ENCODE measurements around the gene AHCY.

DNA sequence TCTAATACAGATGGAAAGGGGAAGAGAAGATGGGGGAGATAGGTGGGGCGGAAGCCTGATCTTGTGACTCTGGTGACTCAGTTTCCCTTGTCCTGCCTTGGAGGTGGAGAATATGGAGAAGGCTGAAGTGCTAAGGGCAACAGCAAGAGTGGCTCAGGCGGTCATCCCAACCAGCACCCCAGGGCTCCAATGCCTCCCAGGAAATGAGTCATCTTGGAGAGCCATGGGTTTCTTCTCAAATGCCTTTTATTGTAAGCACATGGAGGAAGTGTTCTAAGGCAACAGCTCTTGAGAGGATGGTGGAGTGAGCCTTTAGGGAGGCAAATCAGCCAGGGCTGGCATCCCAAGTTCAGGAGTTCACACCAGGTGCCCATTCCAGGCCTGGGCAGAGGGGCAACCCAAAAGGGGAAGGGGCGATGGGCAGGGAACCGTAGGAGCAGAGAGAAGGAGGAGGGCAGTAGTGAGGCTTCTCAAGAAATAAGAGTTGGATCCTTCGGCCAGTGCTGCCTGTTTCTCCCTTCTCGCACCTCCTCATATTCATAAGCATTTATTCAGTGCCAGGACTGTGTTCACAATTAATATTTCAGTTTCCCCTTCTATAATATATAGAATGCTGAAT, 13.2 kb upstream of the AHCY start:
- TF ChIP-seq POLR2AphosphoS5 (IDR thresholded peaks at IDR 0.05; ENCODE audit: low read depth, low read length) (0 out of 2 replicates have a peak, but pooled peaks have one; percentile 12), YY1 (IDR thresholded peaks at IDR 0.05; ENCODE audit: extremely low read depth, insufficient replicate concordance, low read depth, low read length) (no peak), RAD21 (IDR thresholded peaks at IDR 0.05; ENCODE audit: low read depth) (no peak), ELF1 (IDR thresholded peaks at IDR 0.05; ENCODE audit: borderline replicate concordance, low read depth) (no peak), JUND (IDR thresholded peaks at IDR 0.05) (peak; percentile 57; the same call in 1 of the 2 replicates), EZH2 (IDR thresholded peaks at IDR 0.05) (no peak), EGR1 (IDR thresholded peaks at IDR 0.05; ENCODE audit: low read depth) (no peak), ZNF274 (IDR thresholded peaks at IDR 0.05; ENCODE audit: low read depth, low read length) (no peak)
- TF ChIP-seq, protein P1, sequence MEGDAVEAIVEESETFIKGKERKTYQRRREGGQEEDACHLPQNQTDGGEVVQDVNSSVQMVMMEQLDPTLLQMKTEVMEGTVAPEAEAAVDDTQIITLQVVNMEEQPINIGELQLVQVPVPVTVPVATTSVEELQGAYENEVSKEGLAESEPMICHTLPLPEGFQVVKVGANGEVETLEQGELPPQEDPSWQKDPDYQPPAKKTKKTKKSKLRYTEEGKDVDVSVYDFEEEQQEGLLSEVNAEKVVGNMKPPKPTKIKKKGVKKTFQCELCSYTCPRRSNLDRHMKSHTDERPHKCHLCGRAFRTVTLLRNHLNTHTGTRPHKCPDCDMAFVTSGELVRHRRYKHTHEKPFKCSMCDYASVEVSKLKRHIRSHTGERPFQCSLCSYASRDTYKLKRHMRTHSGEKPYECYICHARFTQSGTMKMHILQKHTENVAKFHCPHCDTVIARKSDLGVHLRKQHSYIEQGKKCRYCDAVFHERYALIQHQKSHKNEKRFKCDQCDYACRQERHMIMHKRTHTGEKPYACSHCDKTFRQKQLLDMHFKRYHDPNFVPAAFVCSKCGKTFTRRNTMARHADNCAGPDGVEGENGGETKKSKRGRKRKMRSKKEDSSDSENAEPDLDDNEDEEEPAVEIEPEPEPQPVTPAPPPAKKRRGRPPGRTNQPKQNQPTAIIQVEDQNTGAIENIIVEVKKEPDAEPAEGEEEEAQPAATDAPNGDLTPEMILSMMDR (IDR thresholded peaks at IDR 0.05 in 2 of 3, conservative IDR thresholded peaks at IDR 0.05 in 1 of 3; ENCODE audit: borderline replicate concordance in 1 of 3, insufficient read depth in 1 of 3, low read depth in 2 of 3, low read length in 2 of 3), result no peak
- TF ChIP-seq, protein P2, sequence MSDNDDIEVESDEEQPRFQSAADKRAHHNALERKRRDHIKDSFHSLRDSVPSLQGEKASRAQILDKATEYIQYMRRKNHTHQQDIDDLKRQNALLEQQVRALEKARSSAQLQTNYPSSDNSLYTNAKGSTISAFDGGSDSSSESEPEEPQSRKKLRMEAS (IDR thresholded peaks at IDR 0.05), result peak; percentile 77

Measured in HCT116 (cell line).